ENCODE measurements around the gene IFNA16. TPM values are rescaled to one million over a fixed set of nuclear protein-coding genes. Genes with fewer than 3 reads are reported as not detected.
"Not testable (repeated sequence)": the region's sequence is repeated elsewhere in the genome, so short reads cannot be mapped to it uniquely, and the experiment has no call there.

Gene IFNA16
- total RNA-seq, 1 donor from 2014 or later: not detected

GRCh38 chr9:21244836-21245235 is 27.7 kb upstream of the IFNA16 start:
- H3K27me3 ChIP-seq (ENCODE audit: control insufficient read depth, insufficient read depth, low read length): no peaks in the 10 kb centered on the region
- DNase-seq (ENCODE audit: low read depth): no peak
- no peaks in the 10 kb centered on the region for H3K36me3 ChIP-seq (ENCODE audit: control insufficient read depth, insufficient read depth, low read length)
- no peak overlapping the region for H3K4me3 ChIP-seq (ENCODE audit: low read depth, low read length)
- TF ChIP-seq CTCF (IDR thresholded peaks at IDR 0.05; ENCODE audit: insufficient read depth, low read length, poor library complexity, severe bottlenecking): no peak

- Histone ChIP-seq H3K27me3 (ENCODE audit: control insufficient read depth, insufficient read depth, low read length) (no peaks in the 10 kb centered on the region), H3K4me3 (ENCODE audit: low read depth, low read length) (no peak within 1 kb of the TSS), H3K36me3 (ENCODE audit: control insufficient read depth, insufficient read depth, low read length) (no peaks in the 10 kb centered on the region)
- no peak for DNase-seq (ENCODE audit: low read depth)
- no peak for TF ChIP-seq CTCF (IDR thresholded peaks at IDR 0.05; ENCODE audit: insufficient read depth, low read length, poor library complexity, severe bottlenecking)
Observed at GRCh38 chr9:21239911-21240310, 22.8 kb upstream of the IFNA16 start, which contains the start of gene IFNA14. TSS of gene IFNA14 (minus strand) at chr9:21240005. CDS start at chr9:21239935, 70 bp downstream.

GRCh38 chr9:21236360-21236714 is 19.2 kb upstream of the IFNA16 start:
- not testable (repeated sequence) for H3K4me3 ChIP-seq (ENCODE audit: low read depth, low read length); H3K27me3 ChIP-seq (ENCODE audit: control insufficient read depth, insufficient read depth, low read length); DNase-seq (ENCODE audit: low read depth)

GRCh38 chr9:21235468-21236359 is 18.6 kb upstream of the IFNA16 start:
- not testable (repeated sequence) for DNase-seq (ENCODE audit: low read depth)

More at GRCh38 chr9:21236360-21236714, 19.2 kb upstream of the IFNA16 start:
- not testable (repeated sequence) for H3K36me3 ChIP-seq (ENCODE audit: control insufficient read depth, insufficient read depth, low read length)

GRCh38 chr9:21234153-21234687 is 17.1 kb upstream of the IFNA16 start:
- Histone ChIP-seq H3K4me3 (ENCODE audit: low read depth, low read length) (no peak overlapping the region), H3K36me3 (ENCODE audit: control insufficient read depth, insufficient read depth, low read length) (no peaks in the 10 kb centered on the region), H3K27me3 (ENCODE audit: control insufficient read depth, insufficient read depth, low read length) (no peaks in the 10 kb centered on the region)
- no peak for DNase-seq (ENCODE audit: low read depth)
- no peak for TF ChIP-seq CTCF (IDR thresholded peaks at IDR 0.05; ENCODE audit: insufficient read depth, low read length, poor library complexity, severe bottlenecking)

More at GRCh38 chr9:21235468-21236359, 18.6 kb upstream of the IFNA16 start:
- H3K36me3 ChIP-seq (ENCODE audit: control insufficient read depth, insufficient read depth, low read length); H3K27me3 ChIP-seq (ENCODE audit: control insufficient read depth, insufficient read depth, low read length); H3K4me3 ChIP-seq (ENCODE audit: low read depth, low read length): not testable (repeated sequence)
- TF ChIP-seq CTCF (IDR thresholded peaks at IDR 0.05; ENCODE audit: insufficient read depth, low read length, poor library complexity, severe bottlenecking): peak; percentile 64

- Histone ChIP-seq H3K27me3 (ENCODE audit: control insufficient read depth, insufficient read depth, low read length) (no peaks in the 10 kb centered on the region), H3K4me3 (ENCODE audit: low read depth, low read length) (no peak overlapping the region), H3K36me3 (ENCODE audit: control insufficient read depth, insufficient read depth, low read length) (no peaks in the 10 kb centered on the region)
- TF ChIP-seq CTCF (IDR thresholded peaks at IDR 0.05; ENCODE audit: insufficient read depth, low read length, poor library complexity, severe bottlenecking): no peak
- no peak for DNase-seq (ENCODE audit: low read depth)
Observed at GRCh38 chr9:21233258-21233657, 16.1 kb upstream of the IFNA16 start.
